ENCODE measurements around the gene TMEM183A.

- TF ChIP-seq CTCF (IDR thresholded peaks at IDR 0.05) (no peak), POLR2A (IDR thresholded peaks at IDR 0.05) (no peak)
These were observed 49.3 kb downstream of the TMEM183A start for GRCh38 chr1:203056516-203056915.
